CD4-positive, alpha-beta T cell (primary cell): Measurements from ENCODE around the gene ZXDC. TPM values are rescaled to one million over a fixed set of nuclear protein-coding genes. Genes with fewer than 3 reads are reported as not detected.

Experiments used
- ATAC-seq: fragments of 200-7000 bp; cut with Tn5 transposase; one replicate; pipeline ENCODE4 v1.10.0; 2022; ENCODE audit warnings: mild to moderate bottlenecking; ENCODE audit not compliant: poor library complexity
- CTCF ChIA-PET: fragments of 350-600 bp; sonication (Branson Sonifier 250); formaldehyde crosslinking; loops from one replicate; lab custom pipeline; 2021; ENCODE audit warnings: antibody characterized with exemption, inconsistent platforms; lab: Charles Lee
- POLR2A ChIA-PET: fragments of 350-600 bp; sonication (Branson Sonifier 250); formaldehyde crosslinking; loops from one replicate; lab custom pipeline; 2021; ENCODE audit warnings: antibody characterized with exemption, inconsistent platforms; lab: Charles Lee
- DNase-seq, 14 experiments: peaks; one replicate each; pipeline ENCODE4 v3.0.0-alpha.2; 2013 to 2020; ENCODE audit warnings: mixed read lengths in 2 of 14
- H3K27ac ChIP-seq, 2 donors: one replicate each; pipeline versions ENCODE4 v1.5.1 to v1.7.0; 2013; ENCODE audit warnings: low read length in 2 of 2, low read depth in 1 of 2, mild to moderate bottlenecking in 1 of 2
- H3K27me3 ChIP-seq, 2 experiments: 1 replicate in 1 of 2; 2 replicates in 1 of 2; pipeline versions ENCODE4 v1.6.1 to v1.7.0; 2013; ENCODE audit warnings: low read length in 2 of 2, control low read depth in 1 of 2, mild to moderate bottlenecking in 1 of 2, moderate library complexity in 1 of 2; ENCODE audit not compliant: insufficient read depth in 2 of 2, control insufficient read depth in 1 of 2
- H3K36me3 ChIP-seq: one replicate; pipeline ENCODE4 v1.6.1; 2013; ENCODE audit warnings: low read length, control low read depth; ENCODE audit not compliant: insufficient read depth
- H3K4me1 ChIP-seq: one replicate; pipeline ENCODE4 v1.6.1; 2013; ENCODE audit warnings: low read length, control low read depth; ENCODE audit not compliant: insufficient read depth
- H3K4me3 ChIP-seq: one replicate; pipeline ENCODE4 v1.5.1; 2013; ENCODE audit warnings: mild to moderate bottlenecking, low read length, moderate library complexity
- H3K9me3 ChIP-seq, 2 experiments: 1 replicate in 1 of 2; 2 replicates in 1 of 2; pipeline versions ENCODE4 v1.6.1 to v1.7.0; 2013; ENCODE audit warnings: low read length in 2 of 2, mild to moderate bottlenecking in 2 of 2, control low read depth in 1 of 2, moderate library complexity in 1 of 2; ENCODE audit not compliant: control insufficient read depth in 1 of 2, insufficient read depth in 1 of 2
- H3K27ac Mint-ChIP-seq: one replicate; pipeline ENCODE4 v1.8.0; 2020; ENCODE audit warnings: mixed read lengths
- H3K27me3 Mint-ChIP-seq: one replicate; pipeline ENCODE4 v1.8.0; 2021; ENCODE audit warnings: mixed read lengths
- H3K36me3 Mint-ChIP-seq: one replicate; pipeline ENCODE4 v1.8.0; 2021; ENCODE audit warnings: low read depth, mixed read lengths
- H3K4me1 Mint-ChIP-seq: one replicate; pipeline ENCODE4 v1.8.0; 2021; ENCODE audit warnings: low read depth, mixed read lengths
- H3K4me3 Mint-ChIP-seq: one replicate; pipeline ENCODE4 v1.8.0; 2020; ENCODE audit warnings: mild to moderate bottlenecking, mixed read lengths
- H3K9me3 Mint-ChIP-seq: one replicate; pipeline ENCODE4 v1.8.0; 2020; ENCODE audit warnings: mixed read lengths
- CTCF ChIP-seq: fragments of 200-600 bp; IDR thresholded peaks from one replicate; pipeline ENCODE4 v1.8.0; 2022; ENCODE audit warnings: antibody characterized with exemption, mild to moderate bottlenecking
- intact Hi-C, 2 experiments: fragments of 100-400 bp; cut with DNase I in 1 of 2; cut with micrococcal nuclease in 1 of 2; formaldehyde crosslinking; loops; one replicate each; pipeline versions ENCODE4 v1.15.1 to v1.9.0; 2023 to 2025; cut with DNase I, micrococcal nuclease
- total RNA-seq, 174 experiments: library from RNA in 2 of 174; stranded (reverse) in 2 of 174; gene quantifications; one replicate each; pipeline ENCODE4 v1.2.3 and lab custom pipeline; 2021 to 2026

Gene ZXDC
- total RNA-seq, 2 experiments from 2014 or later = 60.7 to 61.3 TPM

- no peaks in the 10 kb centered on the region for H3K9me3 Mint-ChIP-seq
- no peak for ATAC-seq
- H3K4me1 Mint-ChIP-seq = no peaks in the 10 kb centered on the region
- intact Hi-C loops = no loop called here
- Histone ChIP-seq H3K4me3 (no peak overlapping the region), H3K27ac (no peak overlapping the region), H3K36me3 (no peaks in the 10 kb centered on the region), H3K4me1 (no peaks in the 10 kb centered on the region), H3K27me3 (peaks cover 0 to 3% of the 10 kb centered on the region in 2 experiments), H3K9me3 (no peaks in the 10 kb centered on the region)
- H3K27ac Mint-ChIP-seq = no peak overlapping the region
- DNase-seq = no peak
- no peak for TF ChIP-seq CTCF
- no peak overlapping the region for H3K4me3 Mint-ChIP-seq
- CTCF ChIA-PET = no interaction called here
- no peaks in the 10 kb centered on the region for H3K36me3 Mint-ChIP-seq
- POLR2A ChIA-PET = no interaction called here
- H3K27me3 Mint-ChIP-seq = no peaks in the 10 kb centered on the region
Measured at GRCh38 chr3:126515066-126515706, 39.5 kb upstream of the ZXDC start.

GRCh38 chr3:126514161-126514560 lies 38.5 kb upstream of the ZXDC start:
- Histone ChIP-seq H3K27ac (no peak overlapping the region), H3K4me1 (no peaks in the 10 kb centered on the region), H3K36me3 (no peaks in the 10 kb centered on the region), H3K9me3 (no peaks in the 10 kb centered on the region), H3K27me3 (peaks cover 0 to 3% of the 10 kb centered on the region in 2 experiments), H3K4me3 (no peak overlapping the region)
- intact Hi-C loops = no loop called here
- ChIA-PET POLR2A (no interaction called here), CTCF (no interaction called here)
- H3K4me1 Mint-ChIP-seq = no peaks in the 10 kb centered on the region
- no peak for ATAC-seq
- H3K27me3 Mint-ChIP-seq = no peaks in the 10 kb centered on the region
- DNase-seq = no peak
- no peak overlapping the region for H3K27ac Mint-ChIP-seq
- no peaks in the 10 kb centered on the region for H3K36me3 Mint-ChIP-seq
- H3K9me3 Mint-ChIP-seq = no peaks in the 10 kb centered on the region
- no peak for TF ChIP-seq CTCF
- no peak overlapping the region for H3K4me3 Mint-ChIP-seq

GRCh38 chr3:126512916-126513650 lies 37.4 kb upstream of the ZXDC start:
- Histone ChIP-seq H3K4me3 (no peak overlapping the region), H3K36me3 (no peaks in the 10 kb centered on the region), H3K27me3 (peaks cover 0 to 3% of the 10 kb centered on the region in 2 experiments), H3K9me3 (no peaks in the 10 kb centered on the region), H3K4me1 (no peaks in the 10 kb centered on the region), H3K27ac (no peak overlapping the region)
- no peak overlapping the region for H3K4me3 Mint-ChIP-seq
- H3K4me1 Mint-ChIP-seq = no peaks in the 10 kb centered on the region
- no peak for DNase-seq
- no peak for ATAC-seq
- intact Hi-C loops = no loop called here
- CTCF ChIA-PET = no interaction called here
- no peak for TF ChIP-seq CTCF
- H3K36me3 Mint-ChIP-seq = no peaks in the 10 kb centered on the region
- H3K9me3 Mint-ChIP-seq = no peaks in the 10 kb centered on the region
- H3K27ac Mint-ChIP-seq = no peak overlapping the region
- POLR2A ChIA-PET = no interaction called here
- H3K27me3 Mint-ChIP-seq = no peaks in the 10 kb centered on the region
